ENCODE data around the gene GIGYF1. TPM values are rescaled to one million over a fixed set of nuclear protein-coding genes. Genes with fewer than 3 reads are reported as not detected.

Gene GIGYF1
- total RNA-seq, 1 donor from 2014 or later: 29.4 TPM

- DNase-seq (no peak), ATAC-seq (no peak)
- intact Hi-C loops (cut with micrococcal nuclease): no loop called here
Measured at GRCh38 chr7:100642534-100642907, 51.5 kb downstream of the GIGYF1 start.

GRCh38 chr7:100641860-100642533 lies 52.1 kb downstream of the GIGYF1 start:
- DNase-seq: no peak
- ATAC-seq: no peak
- intact Hi-C loops (cut with micrococcal nuclease): no loop called here

- intact Hi-C loops (cut with micrococcal nuclease): no loop called here
- ATAC-seq (no peak), DNase-seq (no peak)
Measured at GRCh38 chr7:100641463-100641859, 52.6 kb downstream of the GIGYF1 start, which contains the start of gene TFR2. Gene TFR2, minus strand, starts transcription at chr7:100641552. Its CDS starts 43 bp downstream, at chr7:100641509.

- intact Hi-C loops (cut with micrococcal nuclease): no loop called here
- ATAC-seq: no peak
- no peak for DNase-seq
Measured at GRCh38 chr7:100640517-100641440, 53.3 kb downstream of the GIGYF1 start.

GRCh38 chr7:100639995-100640516 lies 54.0 kb downstream of the GIGYF1 start:
- ATAC-seq (no peak), DNase-seq (no peak)
- intact Hi-C loops (cut with micrococcal nuclease): no loop called here

- peak; percentile 60 for DNase-seq
- ATAC-seq: peak; percentile 66
- intact Hi-C loops (cut with micrococcal nuclease): no loop called here
Measured at GRCh38 chr7:100632951-100633717, 60.9 kb downstream of the GIGYF1 start.

- intact Hi-C loops (cut with micrococcal nuclease): no loop called here
- no peak for DNase-seq
- no peak for ATAC-seq
Measured at GRCh38 chr7:100630066-100630465, 64.0 kb downstream of the GIGYF1 start.

Other genes starting within 250 kb of the GIGYF1 start
- gene SPACDR, start 230.0 kb downstream of the GIGYF1 start, total RNA-seq: 0.32 TPM
- 51.1 TPM for gene TSC22D4, start 215.0 kb downstream of the GIGYF1 start, total RNA-seq
- 0.32 TPM for gene NYAP1, start 210.3 kb downstream of the GIGYF1 start, total RNA-seq
- gene AGFG2, start 155.0 kb downstream of the GIGYF1 start, total RNA-seq: 24.7 TPM
- gene SAP25, start 120.3 kb downstream of the GIGYF1 start, total RNA-seq: 0.77 TPM
- gene LRCH4, start 108.1 kb downstream of the GIGYF1 start, total RNA-seq: 27.3 TPM
- gene FBXO24, start 107.9 kb downstream of the GIGYF1 start, total RNA-seq: 0.77 TPM
- gene PCOLCE, start 91.9 kb downstream of the GIGYF1 start, total RNA-seq: 40.4 TPM
- 9.1 TPM for gene MOSPD3, start 81.7 kb downstream of the GIGYF1 start, total RNA-seq
- not detected for gene TFR2, start 52.7 kb downstream of the GIGYF1 start, total RNA-seq
- gene ACTL6B, start 37.8 kb downstream of the GIGYF1 start, total RNA-seq: not detected
- 112 TPM for gene GNB2, start 20.5 kb downstream of the GIGYF1 start, total RNA-seq
- gene POP7, start 11.9 kb upstream of the GIGYF1 start, total RNA-seq: 30.0 TPM
- gene EPO, start 26.2 kb upstream of the GIGYF1 start, total RNA-seq: not detected
- not detected for gene ZAN, start 39.3 kb upstream of the GIGYF1 start, total RNA-seq
- 22.7 TPM for gene EPHB4, start 133.3 kb upstream of the GIGYF1 start, total RNA-seq
- gene SLC12A9, start 158.5 kb upstream of the GIGYF1 start, total RNA-seq: 9.0 TPM
- gene TRIP6, start 173.1 kb upstream of the GIGYF1 start, total RNA-seq: 13.6 TPM
- 63.2 TPM for gene SRRT, start 180.9 kb upstream of the GIGYF1 start, total RNA-seq
- 1.9 TPM for gene UFSP1, start 195.5 kb upstream of the GIGYF1 start, total RNA-seq
- 0.40 TPM for gene ACHE, start 201.6 kb upstream of the GIGYF1 start, total RNA-seq

Measured in left ventricle myocardium superior (tissue), 1 donor.